Retinal pigment epithelial cell (primary cell): ENCODE data around the gene CCT2.

Experiments used
- DNase-seq: peaks from one replicate; pipeline ENCODE4 v3.0.0-alpha.2; 2010; ENCODE audit warnings: low read depth
- H3K4me3 ChIP-seq: 2 replicates; pipeline ENCODE4 v1.5.1; 2011; ENCODE audit warnings: mild to moderate bottlenecking, low read length, control low read depth, moderate library complexity
- TF ChIP-seq, protein P1 (sequence below): conservative IDR thresholded peaks from 2 replicates; pipeline ENCODE4 v1.5.1; 2011; ENCODE audit warnings: low read depth, low read length, control low read depth, inconsistent platforms

Gene CCT2

DNA sequence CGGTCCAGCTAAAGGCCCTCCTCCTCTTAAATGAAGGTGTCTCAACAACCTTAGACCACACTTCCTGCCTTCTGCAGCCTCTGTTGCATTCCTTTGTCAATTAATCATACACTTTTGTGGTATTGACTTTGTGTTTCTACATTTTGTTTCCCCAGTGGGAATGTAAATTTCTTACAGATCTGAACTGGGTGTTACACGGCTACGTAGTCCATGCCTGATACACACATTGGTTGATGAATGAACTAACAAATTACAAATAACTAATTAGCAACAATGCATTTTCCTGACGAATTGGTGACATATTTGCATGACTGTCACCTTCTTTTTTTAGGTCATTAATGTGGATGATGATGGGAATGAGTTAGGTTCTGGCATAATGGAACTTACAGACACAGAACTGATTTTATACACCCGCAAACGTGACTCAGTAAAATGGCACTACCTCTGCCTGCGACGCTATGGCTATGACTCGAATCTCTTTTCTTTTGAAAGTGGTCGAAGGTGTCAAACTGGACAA, 15.2 kb upstream of the CCT2 start:
- H3K4me3 ChIP-seq = no peak overlapping the region
- TF ChIP-seq, protein P1, sequence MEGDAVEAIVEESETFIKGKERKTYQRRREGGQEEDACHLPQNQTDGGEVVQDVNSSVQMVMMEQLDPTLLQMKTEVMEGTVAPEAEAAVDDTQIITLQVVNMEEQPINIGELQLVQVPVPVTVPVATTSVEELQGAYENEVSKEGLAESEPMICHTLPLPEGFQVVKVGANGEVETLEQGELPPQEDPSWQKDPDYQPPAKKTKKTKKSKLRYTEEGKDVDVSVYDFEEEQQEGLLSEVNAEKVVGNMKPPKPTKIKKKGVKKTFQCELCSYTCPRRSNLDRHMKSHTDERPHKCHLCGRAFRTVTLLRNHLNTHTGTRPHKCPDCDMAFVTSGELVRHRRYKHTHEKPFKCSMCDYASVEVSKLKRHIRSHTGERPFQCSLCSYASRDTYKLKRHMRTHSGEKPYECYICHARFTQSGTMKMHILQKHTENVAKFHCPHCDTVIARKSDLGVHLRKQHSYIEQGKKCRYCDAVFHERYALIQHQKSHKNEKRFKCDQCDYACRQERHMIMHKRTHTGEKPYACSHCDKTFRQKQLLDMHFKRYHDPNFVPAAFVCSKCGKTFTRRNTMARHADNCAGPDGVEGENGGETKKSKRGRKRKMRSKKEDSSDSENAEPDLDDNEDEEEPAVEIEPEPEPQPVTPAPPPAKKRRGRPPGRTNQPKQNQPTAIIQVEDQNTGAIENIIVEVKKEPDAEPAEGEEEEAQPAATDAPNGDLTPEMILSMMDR = no peak
- peak; percentile 35 for DNase-seq

DNA sequence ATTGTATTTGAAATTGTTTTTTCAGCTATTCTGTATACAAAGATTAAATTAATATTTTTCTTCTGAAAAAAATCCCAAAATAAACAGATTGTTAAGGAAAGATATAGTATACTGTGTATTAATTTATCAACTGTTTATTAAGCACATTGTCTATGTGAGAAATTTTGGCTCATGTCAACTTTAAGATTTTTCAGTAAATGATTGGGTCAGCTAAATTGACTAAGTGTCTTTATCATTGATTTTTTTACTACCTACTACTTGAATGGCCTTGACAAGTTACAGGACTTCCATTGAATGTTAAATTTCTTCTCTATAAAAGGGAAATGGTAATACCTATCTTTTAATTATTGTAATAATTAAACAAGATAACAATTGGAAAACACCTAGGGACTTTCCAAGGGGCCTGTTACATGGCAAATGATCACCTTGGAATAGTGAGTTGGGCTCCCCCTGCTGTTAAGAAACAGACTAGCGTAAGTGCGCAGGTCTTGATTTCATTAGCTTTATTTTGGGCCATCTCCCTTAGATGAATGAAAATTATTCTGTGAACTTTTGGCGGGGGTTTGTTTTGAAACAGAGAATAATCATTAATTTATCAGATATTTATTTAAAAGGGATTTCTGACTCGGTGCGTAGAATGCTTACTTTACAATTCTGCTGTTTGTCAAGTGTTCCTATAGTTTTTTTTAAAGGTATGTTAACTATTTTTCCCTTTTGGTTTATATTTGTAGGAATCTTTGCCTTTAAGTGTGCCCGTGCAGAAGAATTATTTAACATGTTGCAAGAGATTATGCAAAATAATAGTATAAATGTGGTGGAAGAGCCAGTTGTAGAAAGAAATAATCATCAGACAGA, 14.5 kb upstream of the CCT2 start:
- TF ChIP-seq, protein P1 = peak; percentile 81
- DNase-seq = no peak
- no peak overlapping the region for H3K4me3 ChIP-seq

DNA sequence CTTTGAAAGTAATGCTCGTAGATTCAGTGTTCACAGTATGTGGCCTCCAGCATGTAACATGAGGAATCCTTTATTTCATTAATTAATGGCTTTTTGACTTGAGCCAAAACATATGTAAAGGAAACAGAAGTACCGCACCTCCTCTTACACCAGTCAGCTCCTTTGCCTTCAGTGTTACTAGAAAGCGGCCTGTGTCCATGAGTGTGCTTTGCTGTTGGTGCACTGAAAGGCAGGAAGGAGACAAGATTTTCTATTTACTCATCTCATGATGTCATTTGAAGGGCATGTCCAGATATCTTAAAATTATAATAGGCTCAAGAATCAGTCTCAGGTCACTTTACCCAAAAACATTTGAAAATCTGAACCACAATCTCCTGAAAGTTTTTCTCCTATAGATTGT, 9.9 kb upstream of the CCT2 start:
- no peak for DNase-seq
- TF ChIP-seq, protein P1 = no peak

DNA sequence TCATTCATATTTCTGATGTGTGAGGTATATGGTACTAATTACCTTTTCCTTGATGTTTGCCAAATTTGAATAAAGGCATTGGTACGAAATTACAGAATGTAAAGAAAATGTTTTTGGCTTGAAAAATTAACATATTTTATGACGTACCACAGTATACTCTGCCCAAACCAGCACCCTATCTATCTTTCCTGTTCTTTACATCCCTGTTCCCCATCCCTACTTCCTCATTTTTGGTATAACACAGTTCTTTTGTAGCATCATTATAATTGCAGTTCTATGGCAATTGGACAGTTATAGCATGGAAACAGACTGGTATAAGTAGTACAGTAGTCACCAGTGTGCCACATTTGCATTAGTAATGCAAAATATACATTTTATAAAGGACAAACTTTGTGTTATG, 7.0 kb upstream of the CCT2 start:
- TF ChIP-seq, protein P1 = no peak
- H3K4me3 ChIP-seq = no peak overlapping the region
- no peak for DNase-seq

More for the DNA sequence above, 9.9 kb upstream of the CCT2 start:
- H3K4me3 ChIP-seq = no peak overlapping the region

DNA sequence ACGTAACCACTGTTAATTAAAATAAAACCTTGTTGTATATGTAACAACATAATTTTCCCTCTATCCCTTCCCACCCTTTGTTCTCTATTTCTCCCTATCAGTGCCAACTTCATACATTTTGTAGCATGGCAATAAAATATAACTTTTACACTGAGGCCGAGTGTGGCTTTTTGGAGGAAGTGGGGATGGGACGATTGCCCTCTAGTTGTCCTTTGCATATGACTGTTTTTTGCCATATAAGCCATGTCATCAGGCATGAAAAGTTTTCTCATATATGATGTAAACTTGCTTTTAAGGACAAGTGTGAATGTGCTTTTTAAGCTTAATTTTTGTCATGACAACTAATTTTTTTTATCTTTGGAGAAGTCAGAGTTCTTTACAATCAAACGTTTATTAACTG, 6.2 kb upstream of the CCT2 start:
- TF ChIP-seq, protein P1 = no peak
- H3K4me3 ChIP-seq = no peak overlapping the region
- no peak for DNase-seq

DNA sequence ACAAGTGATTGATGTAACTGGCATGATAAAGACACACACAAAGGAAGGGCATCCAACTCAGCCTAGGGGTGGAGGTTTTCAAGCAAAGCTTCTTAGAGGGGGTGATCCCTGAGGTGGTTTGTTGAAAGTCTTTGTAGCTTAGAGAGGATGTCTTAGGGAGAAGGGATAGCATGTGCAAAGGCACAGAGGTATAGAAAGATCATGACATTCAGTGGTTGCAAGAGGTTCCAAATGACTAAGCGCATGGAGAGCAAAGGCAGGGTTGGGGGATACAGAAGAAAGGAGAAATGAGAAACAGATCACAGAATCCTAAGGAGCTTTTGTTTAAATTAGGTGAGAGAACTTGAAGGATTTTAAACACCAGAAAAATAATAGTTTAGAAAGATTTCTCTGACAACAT, 5.2 kb upstream of the CCT2 start:
- TF ChIP-seq, protein P1 = no peak
- no peak overlapping the region for H3K4me3 ChIP-seq
- no peak for DNase-seq

DNA sequence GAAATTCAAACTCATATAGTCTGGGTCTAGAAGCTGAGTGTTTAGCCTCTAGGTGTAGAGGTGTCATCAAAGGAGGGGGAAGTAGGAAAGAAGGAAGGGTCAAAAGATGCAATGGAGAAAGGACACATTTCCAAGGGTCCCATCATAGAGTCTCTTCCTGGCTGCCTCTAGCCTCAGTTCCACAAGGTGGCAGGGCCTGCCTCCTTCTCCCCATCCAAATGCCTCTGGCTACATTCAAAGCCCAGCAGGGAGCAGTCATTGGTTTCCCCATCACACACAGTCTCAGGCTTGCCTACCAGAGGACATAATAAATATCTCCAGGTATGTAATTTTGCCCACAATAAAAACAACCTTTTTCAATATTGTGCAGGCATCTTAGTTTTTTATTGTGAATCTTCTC, 2.1 kb upstream of the CCT2 start:
- no peak overlapping the region for H3K4me3 ChIP-seq
- DNase-seq = no peak
- TF ChIP-seq, protein P1 = peak; percentile 19
